ENCODE data around the gene ACBD3. TPM values are rescaled to one million over a fixed set of nuclear protein-coding genes. Genes with fewer than 3 reads are reported as not detected.

The ACBD3 gene
- total RNA-seq: 10 to 100 TPM; 21.7 to 26.2 (median 22.5) TPM
- 20.6 TPM for total RNA-seq (2013)
- 45.5 to 92.7 (median 58.2) reads per million in 29 experiments for total RNA-seq

- WGBS (ENCODE audit: insufficient coverage): under 1% methylated on average over 65 of the region's 75 CpGs
- peak; percentile 99 for ATAC-seq (replicated peaks in 1 of 4)
These were observed at the start of gene ACBD3 for GRCh38 chr1:226186124-226187018. ACBD3 (minus strand) TSS chr1:226186741; CDS start chr1:226186675, 66 bp downstream.

GRCh38 chr1:226233806-226234205 lies 47.3 kb upstream of the ACBD3 start:
- ChIA-PET POLR2A (no interaction called here), CTCF (no interaction called here)
- H3K27me3 ChIP-seq (replicated peaks in 1 of 2; ENCODE audit: control insufficient read depth in 2 of 2, extremely low read depth in 1 of 2, insufficient read depth in 2 of 2, low read length in 1 of 2): no peaks in the 10 kb centered on the region
- H3K4me1 ChIP-seq (ENCODE audit: control insufficient read depth in 1 of 2, extremely low read depth in 1 of 2, insufficient read depth in 2 of 2, low read length in 2 of 2): no peaks in the 10 kb centered on the region
- no peak overlapping the region for H3K27ac ChIP-seq (ENCODE audit: low read length)
- WGBS (ENCODE audit: insufficient coverage): no CpG with 5 or more reads among the region's 3 CpGs
- Mint-ChIP-seq H3K27me3 (no peaks in the 10 kb centered on the region), H3K4me1 (no peaks in the 10 kb centered on the region), H3K36me3 (peaks cover 31% of the 10 kb centered on the region), H3K4me3 (no peak overlapping the region), H3K9me3 (no peaks in the 10 kb centered on the region), H3K27ac (no peak overlapping the region)
- ATAC-seq (replicated peaks in 1 of 4) (no peak), DNase-seq (no peak)
- no peaks in the 10 kb centered on the region for H3K36me3 ChIP-seq (ENCODE audit: control insufficient read depth in 2 of 2, extremely low read depth in 1 of 2, insufficient read depth in 1 of 2, low read length in 1 of 2)
- H3K4me3 ChIP-seq (ENCODE audit: control insufficient read depth in 1 of 2, extremely low read depth in 1 of 2, low read length in 1 of 2): no peak overlapping the region
- H3K9me3 ChIP-seq: no peaks in the 10 kb centered on the region

More at GRCh38 chr1:226186124-226187018, at the start of gene ACBD3:
- Mint-ChIP-seq H3K9me3 (no peaks in the 10 kb centered on the region), H3K27ac (peak within 1 kb of the TSS; percentile 94), H3K4me3 (peak within 1 kb of the TSS; percentile 94 to 95 (median 94)), H3K27me3 (no peaks in the 10 kb centered on the region), H3K36me3 (peaks cover 7% of the 10 kb centered on the region), H3K4me1 (peaks cover 38 to 47% (median 40%) of the 10 kb centered on the region in 3 donors)
- DNase-seq: peak; percentile 55 to 92 (median 84)
- no peaks in the 10 kb centered on the region for H3K27me3 ChIP-seq (replicated peaks in 1 of 2; ENCODE audit: control insufficient read depth in 2 of 2, extremely low read depth in 1 of 2, insufficient read depth in 2 of 2, low read length in 1 of 2)
- peaks cover 13 to 34% of the 10 kb centered on the region in 2 experiments for H3K4me1 ChIP-seq (ENCODE audit: control insufficient read depth in 1 of 2, extremely low read depth in 1 of 2, insufficient read depth in 2 of 2, low read length in 2 of 2)
- peak within 1 kb of the TSS; percentile 79 to 93 for H3K4me3 ChIP-seq (ENCODE audit: control insufficient read depth in 1 of 2, extremely low read depth in 1 of 2, low read length in 1 of 2)
- ChIA-PET CTCF (interaction anchor here (0.5 to 0.8 kb wide), 2 partner anchors 10 to 61 kb away, joined by 3 to 4 read pairs; no protein-coding TSS in a partner anchor), POLR2A (interaction anchor here in 1 of 2 donors (0.5 to 0.7 kb wide), 2 partner anchors 9 to 69 kb away, joined by 3 read pairs; no protein-coding TSS in a partner anchor)
- peak within 1 kb of the TSS; percentile 88 for H3K27ac ChIP-seq (ENCODE audit: low read length)
- H3K36me3 ChIP-seq (ENCODE audit: control insufficient read depth in 2 of 2, extremely low read depth in 1 of 2, insufficient read depth in 1 of 2, low read length in 1 of 2): peaks cover 0 to 6% of the 10 kb centered on the region in 2 donors
- H3K9me3 ChIP-seq: no peaks in the 10 kb centered on the region

GRCh38 chr1:226233293-226233692 lies 46.8 kb upstream of the ACBD3 start:
- CTCF ChIA-PET: no interaction called here
- Mint-ChIP-seq H3K4me3 (no peak overlapping the region), H3K27me3 (no peaks in the 10 kb centered on the region), H3K36me3 (peaks cover 27% of the 10 kb centered on the region), H3K4me1 (no peaks in the 10 kb centered on the region), H3K27ac (no peak overlapping the region), H3K9me3 (no peaks in the 10 kb centered on the region)
- no peak for ATAC-seq (replicated peaks in 1 of 4)
- Histone ChIP-seq H3K36me3 (ENCODE audit: control insufficient read depth in 2 of 2, extremely low read depth in 1 of 2, insufficient read depth in 1 of 2, low read length in 1 of 2) (no peaks in the 10 kb centered on the region), H3K4me1 (ENCODE audit: control insufficient read depth in 1 of 2, extremely low read depth in 1 of 2, insufficient read depth in 2 of 2, low read length in 2 of 2) (no peaks in the 10 kb centered on the region), H3K4me3 (ENCODE audit: control insufficient read depth in 1 of 2, extremely low read depth in 1 of 2, low read length in 1 of 2) (no peak overlapping the region), H3K27ac (ENCODE audit: low read length) (no peak overlapping the region), H3K9me3 (no peaks in the 10 kb centered on the region), H3K27me3 (replicated peaks in 1 of 2; ENCODE audit: control insufficient read depth in 2 of 2, extremely low read depth in 1 of 2, insufficient read depth in 2 of 2, low read length in 1 of 2) (no peaks in the 10 kb centered on the region)
- POLR2A ChIA-PET: interaction anchor here in 1 of 2 donors (0.6 kb wide), 1 partner anchor 39 kb away, joined by 6 read pairs; no protein-coding TSS in a partner anchor
- no peak for DNase-seq
- 85% methylated on average over 2 of the region's 6 CpGs for WGBS (ENCODE audit: insufficient coverage)

GRCh38 chr1:226226601-226227000 lies 40.1 kb upstream of the ACBD3 start:
- ATAC-seq (replicated peaks in 1 of 4) (no peak), DNase-seq (no peak)
- ChIA-PET POLR2A (interaction anchor here in 1 of 2 donors (0.6 kb wide), 1 partner anchor 66 kb away, joined by 5 read pairs; no protein-coding TSS in a partner anchor), CTCF (no interaction called here)
- H3K4me3 ChIP-seq (ENCODE audit: control insufficient read depth in 1 of 2, extremely low read depth in 1 of 2, low read length in 1 of 2): no peak overlapping the region
- peaks cover 2 to 28% of the 10 kb centered on the region in 2 experiments for H3K27me3 ChIP-seq (replicated peaks in 1 of 2; ENCODE audit: control insufficient read depth in 2 of 2, extremely low read depth in 1 of 2, insufficient read depth in 2 of 2, low read length in 1 of 2)
- Mint-ChIP-seq H3K4me1 (peaks cover 5 to 6% (median 6%) of the 10 kb centered on the region in 3 donors), H3K36me3 (no peaks in the 10 kb centered on the region), H3K4me3 (no peak overlapping the region), H3K27me3 (peaks cover 8 to 34% of the 10 kb centered on the region in 2 donors), H3K27ac (no peak overlapping the region), H3K9me3 (no peaks in the 10 kb centered on the region)
- no CpG with 5 or more reads among the region's 3 CpGs for WGBS (ENCODE audit: insufficient coverage)
- peaks cover 0 to 12% of the 10 kb centered on the region in 2 experiments for H3K4me1 ChIP-seq (ENCODE audit: control insufficient read depth in 1 of 2, extremely low read depth in 1 of 2, insufficient read depth in 2 of 2, low read length in 2 of 2)
- H3K36me3 ChIP-seq (ENCODE audit: control insufficient read depth in 2 of 2, extremely low read depth in 1 of 2, insufficient read depth in 1 of 2, low read length in 1 of 2): no peaks in the 10 kb centered on the region
- no peak overlapping the region for H3K27ac ChIP-seq (ENCODE audit: low read length)
- H3K9me3 ChIP-seq: no peaks in the 10 kb centered on the region

GRCh38 chr1:226223786-226224244 lies 37.3 kb upstream of the ACBD3 start:
- no peaks in the 10 kb centered on the region for H3K9me3 ChIP-seq
- CTCF ChIA-PET: interaction anchor here in 1 of 2 donors (0.5 kb wide), 1 partner anchor 794 kb away, joined by 4 read pairs; no protein-coding TSS in a partner anchor
- H3K27me3 ChIP-seq (replicated peaks in 1 of 2; ENCODE audit: control insufficient read depth in 2 of 2, extremely low read depth in 1 of 2, insufficient read depth in 2 of 2, low read length in 1 of 2): peaks cover 2 to 34% of the 10 kb centered on the region in 2 experiments
- H3K27ac ChIP-seq (ENCODE audit: low read length): no peak overlapping the region
- POLR2A ChIA-PET: no interaction called here
- H3K4me1 ChIP-seq (ENCODE audit: control insufficient read depth in 1 of 2, extremely low read depth in 1 of 2, insufficient read depth in 2 of 2, low read length in 2 of 2): peaks cover 0 to 12% of the 10 kb centered on the region in 2 experiments
- peak overlapping the region; percentile 69 to 78 (median 74) for H3K4me3 Mint-ChIP-seq
- peak in 15 of 35 experiments; percentile 1 to 34 (median 9) for DNase-seq
- 2% methylated on average over 53 of the region's 55 CpGs for WGBS (ENCODE audit: insufficient coverage)
- H3K36me3 ChIP-seq (ENCODE audit: control insufficient read depth in 2 of 2, extremely low read depth in 1 of 2, insufficient read depth in 1 of 2, low read length in 1 of 2): no peaks in the 10 kb centered on the region
- peak; percentile 60 to 66 (median 62) for ATAC-seq (replicated peaks in 1 of 4)
- no peaks in the 10 kb centered on the region for H3K9me3 Mint-ChIP-seq
- H3K36me3 Mint-ChIP-seq: no peaks in the 10 kb centered on the region
- H3K4me1 Mint-ChIP-seq: peaks cover 5 to 6% (median 6%) of the 10 kb centered on the region in 3 donors
- H3K27ac Mint-ChIP-seq: no peak overlapping the region
- peak overlapping the region; percentile 32 to 49 for H3K4me3 ChIP-seq (ENCODE audit: control insufficient read depth in 1 of 2, extremely low read depth in 1 of 2, low read length in 1 of 2)
- peaks cover 8 to 42% of the 10 kb centered on the region in 2 donors for H3K27me3 Mint-ChIP-seq

GRCh38 chr1:226223157-226223785 lies 36.7 kb upstream of the ACBD3 start, which contains the start of gene MIXL1:
MIXL1 (plus strand) TSS chr1:226223664; CDS start chr1:226223682, 18 bp downstream.
- Mint-ChIP-seq H3K4me3 (peak within 1 kb of the TSS; percentile 69 to 78 (median 74)), H3K36me3 (no peaks in the 10 kb centered on the region), H3K27me3 (peaks cover 8 to 42% of the 10 kb centered on the region in 2 donors), H3K4me1 (peaks cover 5 to 6% (median 6%) of the 10 kb centered on the region in 3 donors), H3K27ac (no peak within 1 kb of the TSS), H3K9me3 (no peaks in the 10 kb centered on the region)
- H3K36me3 ChIP-seq (ENCODE audit: control insufficient read depth in 2 of 2, extremely low read depth in 1 of 2, insufficient read depth in 1 of 2, low read length in 1 of 2): no peaks in the 10 kb centered on the region
- ChIA-PET CTCF (no interaction called here), POLR2A (no interaction called here)
- 7% methylated on average over 62 of the region's 62 CpGs for WGBS (ENCODE audit: insufficient coverage)
- H3K4me3 ChIP-seq (ENCODE audit: control insufficient read depth in 1 of 2, extremely low read depth in 1 of 2, low read length in 1 of 2): peak within 1 kb of the TSS; percentile 32 to 66
- DNase-seq: peak in 5 of 35 experiments; percentile 2 to 11 (median 3)
- H3K9me3 ChIP-seq: no peaks in the 10 kb centered on the region
- H3K27ac ChIP-seq (ENCODE audit: low read length): no peak within 1 kb of the TSS
- peak; percentile 41 to 62 (median 55) for ATAC-seq (replicated peaks in 1 of 4)
- peaks cover 0 to 12% of the 10 kb centered on the region in 2 experiments for H3K4me1 ChIP-seq (ENCODE audit: control insufficient read depth in 1 of 2, extremely low read depth in 1 of 2, insufficient read depth in 2 of 2, low read length in 2 of 2)
- H3K27me3 ChIP-seq (replicated peaks in 1 of 2; ENCODE audit: control insufficient read depth in 2 of 2, extremely low read depth in 1 of 2, insufficient read depth in 2 of 2, low read length in 1 of 2): peaks cover 2 to 34% of the 10 kb centered on the region in 2 experiments
